GM21737 (cell line): ENCODE data around the gene CNST.
"Not testable (repeated sequence)": the region's sequence is repeated elsewhere in the genome, so short reads cannot be mapped to it uniquely, and the experiment has no call there.

Experiments used
- ATAC-seq: cut with Tn5 transposase; IDR thresholded peaks from one replicate; pipeline ENCODE4 v1.9.1; 2021; ENCODE audit warnings: mild to moderate bottlenecking, moderate library complexity; ENCODE audit not compliant: unreplicated experiment

Gene CNST

DNA sequence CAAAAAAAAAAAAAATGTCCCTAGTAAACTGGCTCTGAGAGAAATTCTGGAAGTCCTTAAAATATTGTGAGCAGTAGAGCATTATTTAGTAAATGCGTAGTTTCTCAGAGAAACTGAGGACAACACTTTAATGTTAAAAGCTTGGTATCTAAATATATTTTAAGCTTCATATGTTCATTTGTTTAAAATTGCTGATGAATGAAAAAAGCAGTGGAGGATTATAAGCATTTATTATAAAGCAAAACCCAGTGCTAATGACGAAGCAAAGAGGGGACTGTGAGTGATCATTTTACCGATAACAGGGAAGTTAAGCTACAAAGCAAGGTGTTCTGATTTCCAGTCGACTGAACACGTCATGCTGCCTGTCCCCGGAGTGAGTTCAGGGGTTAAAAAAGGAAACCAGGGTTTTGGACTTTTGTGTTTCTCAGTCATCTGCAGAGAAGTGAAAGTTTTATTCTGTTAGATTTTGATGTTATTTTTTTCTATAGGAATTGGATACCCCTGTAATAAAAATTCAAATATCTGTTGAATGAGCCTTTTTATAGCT, 93.4 kb downstream of the CNST start:
- ATAC-seq, result no peak

DNA sequence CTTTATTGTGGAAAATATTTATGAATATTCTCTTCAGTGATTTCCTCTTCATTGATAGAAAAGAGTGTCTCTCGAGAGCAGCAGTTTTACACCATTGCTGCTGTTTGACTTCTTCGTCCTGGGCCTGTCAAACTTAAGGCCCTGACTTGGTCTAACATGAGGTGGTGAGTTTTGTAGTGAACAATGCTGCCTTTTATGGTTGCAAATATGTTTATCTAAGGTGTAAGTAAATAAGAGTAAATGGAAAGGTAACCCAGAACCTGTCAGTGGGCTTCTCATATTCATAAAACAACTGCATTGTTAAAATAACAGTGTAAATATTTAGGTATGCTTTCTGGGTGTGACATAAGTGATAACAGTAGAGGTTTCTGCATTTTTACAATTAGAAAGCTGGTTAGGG, 95.2 kb downstream of the CNST start:
- ATAC-seq, result no peak

DNA sequence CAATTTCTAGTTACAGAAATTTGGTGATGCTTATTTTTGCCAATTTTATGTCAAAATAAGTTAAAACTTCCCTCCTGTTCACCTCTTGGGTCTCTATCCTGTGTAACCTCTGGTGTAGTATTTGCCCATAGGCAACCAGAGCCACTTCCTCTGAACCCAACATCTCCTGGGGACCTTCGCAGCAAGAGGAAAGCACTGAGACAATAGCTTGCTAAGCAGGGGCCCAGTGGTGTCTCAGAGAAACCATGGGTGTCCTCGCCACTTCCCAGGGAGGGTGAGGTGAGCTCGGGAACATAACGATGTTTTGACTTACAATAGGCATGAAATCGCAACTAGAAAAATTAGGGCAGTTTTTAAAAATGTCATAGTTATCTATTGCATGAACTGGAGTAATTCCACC, 101.5 kb downstream of the CNST start:
- no peak for ATAC-seq

DNA sequence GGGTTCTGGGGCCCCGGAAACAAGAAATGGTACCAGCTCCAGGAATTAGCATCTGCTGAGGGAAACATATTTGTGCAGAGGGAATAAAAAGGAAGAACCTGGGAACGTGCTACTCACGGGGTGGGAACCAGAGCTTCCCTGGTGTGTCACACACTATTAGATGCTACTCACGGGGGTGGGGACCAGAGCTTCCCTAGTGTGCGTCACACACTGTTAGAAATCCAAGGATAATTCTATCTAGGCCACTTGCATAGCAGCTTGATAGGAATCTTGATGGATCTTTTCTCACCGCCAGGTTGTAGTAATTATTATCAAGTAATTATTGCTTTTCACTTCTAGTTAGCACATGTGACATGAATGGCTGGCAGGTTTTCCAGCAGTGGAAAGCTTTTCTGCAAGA, 103.4 kb downstream of the CNST start:
- ATAC-seq, result no peak

DNA sequence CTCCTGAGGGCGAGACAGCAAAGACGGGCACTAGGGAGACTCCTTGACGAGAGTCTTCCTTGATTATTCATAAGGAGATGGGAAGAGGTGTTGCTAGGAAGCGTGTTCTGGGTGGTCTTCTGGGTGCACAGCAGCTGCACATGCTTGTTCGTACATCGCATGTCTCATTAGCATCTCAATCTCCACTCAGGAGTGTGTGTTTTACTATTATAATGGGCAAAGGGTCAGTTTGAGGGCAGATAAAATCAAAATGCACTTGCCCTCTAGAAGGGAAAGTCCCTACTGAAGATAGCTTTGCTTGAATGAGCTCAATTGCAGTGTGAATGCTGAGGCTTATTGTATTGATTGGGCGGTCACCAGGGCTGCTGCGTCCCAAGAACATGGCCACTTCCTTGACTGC, 107.8 kb downstream of the CNST start:
- ATAC-seq, result no peak

DNA sequence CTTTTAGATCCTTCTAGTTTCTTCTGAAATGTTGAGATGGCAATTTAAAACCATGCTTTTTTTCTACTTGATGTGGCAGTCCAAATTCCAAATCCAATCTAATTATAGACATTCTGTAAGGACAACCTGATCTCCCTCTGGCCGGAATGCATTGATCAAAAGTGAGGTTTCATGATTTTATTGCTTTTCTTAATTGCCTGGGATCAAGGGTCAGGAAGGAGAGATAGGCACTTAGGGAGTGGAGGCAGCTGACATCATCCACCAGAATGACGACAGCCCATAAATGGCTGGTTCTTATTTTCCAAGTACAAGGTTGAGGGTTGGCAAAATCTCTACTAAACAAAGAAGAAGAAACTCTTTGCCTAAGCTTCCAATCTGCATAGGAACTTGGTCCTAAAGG, 111.6 kb downstream of the CNST start:
- no peak for ATAC-seq

DNA sequence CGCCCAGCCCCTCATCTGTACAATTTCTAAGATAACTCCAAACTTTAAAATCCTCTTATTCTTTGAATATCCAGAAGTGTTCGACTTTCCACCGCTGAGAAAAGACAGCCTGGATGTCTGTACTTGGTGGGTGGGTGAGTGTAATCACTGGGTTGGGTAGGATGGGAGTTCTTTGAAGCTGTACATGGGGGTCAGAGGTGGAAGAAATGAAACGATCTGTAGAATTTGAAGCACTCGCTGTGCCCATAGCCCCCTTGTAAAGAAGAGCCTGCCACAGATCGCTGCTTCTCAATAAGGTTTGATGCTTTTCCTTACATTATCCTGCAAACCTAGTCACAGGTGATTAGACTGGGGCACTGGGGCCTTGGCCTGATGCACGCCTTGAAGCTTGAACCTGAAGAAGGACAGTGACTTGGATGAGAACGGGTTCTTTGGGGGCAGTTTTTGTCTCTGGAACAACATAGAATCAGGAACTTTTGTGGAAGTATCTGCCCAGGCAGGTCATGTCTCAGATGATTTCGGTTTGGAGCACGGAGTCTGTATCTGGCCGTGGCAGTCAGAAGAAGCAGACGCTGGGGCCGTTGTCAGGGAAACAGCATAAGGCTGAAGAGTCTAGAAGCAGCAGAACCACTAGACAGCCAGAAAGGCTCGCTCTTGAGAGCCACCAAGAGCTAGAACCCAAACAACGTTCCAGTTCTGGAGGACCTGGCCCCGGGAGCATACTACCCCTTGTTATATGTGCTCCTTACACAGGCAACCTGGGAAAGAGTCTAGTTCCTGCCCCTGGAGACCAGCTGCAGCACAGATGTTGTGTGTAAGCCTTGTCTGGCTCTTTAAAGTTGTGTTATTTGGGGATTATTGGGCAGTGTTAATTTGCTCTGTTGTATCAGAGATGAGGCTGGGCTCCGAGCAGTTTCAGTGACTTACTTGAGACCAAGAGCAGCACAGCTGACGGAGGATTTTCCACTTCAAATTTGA, 112.8 kb downstream of the CNST start:
- no peak for ATAC-seq

DNA sequence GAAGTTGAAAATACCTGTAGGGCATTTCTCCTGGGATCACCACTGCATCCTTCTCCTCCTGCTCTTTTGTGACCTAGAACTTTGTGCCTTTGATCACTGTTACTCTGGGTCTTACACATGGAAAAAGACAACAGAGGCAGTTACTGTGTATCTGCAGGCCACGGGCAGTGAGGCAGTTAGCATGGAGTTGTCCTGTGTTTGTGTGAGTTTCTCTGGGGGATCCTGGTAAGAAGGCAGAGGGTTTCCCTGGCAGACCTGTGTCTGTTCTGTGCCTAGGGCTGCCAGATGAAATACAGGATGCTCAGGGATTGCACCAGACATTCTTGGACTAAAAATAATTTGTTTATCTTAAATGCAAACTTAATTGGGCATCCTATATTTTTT, 113.5 kb downstream of the CNST start:
- ATAC-seq, result no peak

DNA sequence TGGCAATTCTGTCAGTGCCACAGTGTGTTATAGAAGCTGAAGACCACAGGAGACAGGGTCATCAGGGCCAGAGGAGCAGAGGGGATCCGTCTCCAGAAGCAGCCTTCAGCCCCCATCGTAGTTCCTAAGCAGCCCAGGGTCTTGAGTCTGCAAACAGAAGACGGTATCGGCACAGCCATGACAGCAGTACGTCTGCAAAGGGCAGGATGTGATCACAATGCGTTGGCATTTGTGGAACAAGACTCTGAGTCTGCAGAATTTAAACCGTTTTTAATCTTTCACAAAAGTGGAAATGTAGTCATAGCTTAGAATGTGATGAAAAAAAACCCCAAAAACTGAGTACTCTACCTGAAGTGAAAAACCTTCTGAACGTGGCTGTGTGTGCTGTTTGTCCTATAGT, 113.9 kb downstream of the CNST start:
- ATAC-seq, result no peak

DNA sequence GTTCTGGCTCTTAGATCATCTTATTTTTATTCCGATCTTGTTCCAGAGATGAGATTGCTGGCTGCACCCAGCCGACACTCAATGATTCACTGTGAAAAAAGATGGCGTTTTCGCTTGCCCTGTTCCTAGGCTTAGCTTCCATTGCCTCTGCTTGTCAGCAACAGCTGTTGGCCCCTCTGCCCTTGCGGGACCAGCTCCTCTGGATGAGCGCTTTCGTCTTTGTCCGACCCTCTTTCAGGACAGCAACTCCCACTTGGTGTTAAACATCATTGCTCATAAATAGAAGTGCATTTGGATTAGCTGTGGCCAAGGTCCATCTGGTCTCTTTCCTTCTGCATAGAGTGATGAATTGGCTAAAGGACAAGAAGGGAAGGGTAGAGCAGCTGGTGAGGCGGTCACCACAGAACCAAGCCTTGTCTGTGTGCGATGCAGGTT, 114.5 kb downstream of the CNST start:
- no peak for ATAC-seq

DNA sequence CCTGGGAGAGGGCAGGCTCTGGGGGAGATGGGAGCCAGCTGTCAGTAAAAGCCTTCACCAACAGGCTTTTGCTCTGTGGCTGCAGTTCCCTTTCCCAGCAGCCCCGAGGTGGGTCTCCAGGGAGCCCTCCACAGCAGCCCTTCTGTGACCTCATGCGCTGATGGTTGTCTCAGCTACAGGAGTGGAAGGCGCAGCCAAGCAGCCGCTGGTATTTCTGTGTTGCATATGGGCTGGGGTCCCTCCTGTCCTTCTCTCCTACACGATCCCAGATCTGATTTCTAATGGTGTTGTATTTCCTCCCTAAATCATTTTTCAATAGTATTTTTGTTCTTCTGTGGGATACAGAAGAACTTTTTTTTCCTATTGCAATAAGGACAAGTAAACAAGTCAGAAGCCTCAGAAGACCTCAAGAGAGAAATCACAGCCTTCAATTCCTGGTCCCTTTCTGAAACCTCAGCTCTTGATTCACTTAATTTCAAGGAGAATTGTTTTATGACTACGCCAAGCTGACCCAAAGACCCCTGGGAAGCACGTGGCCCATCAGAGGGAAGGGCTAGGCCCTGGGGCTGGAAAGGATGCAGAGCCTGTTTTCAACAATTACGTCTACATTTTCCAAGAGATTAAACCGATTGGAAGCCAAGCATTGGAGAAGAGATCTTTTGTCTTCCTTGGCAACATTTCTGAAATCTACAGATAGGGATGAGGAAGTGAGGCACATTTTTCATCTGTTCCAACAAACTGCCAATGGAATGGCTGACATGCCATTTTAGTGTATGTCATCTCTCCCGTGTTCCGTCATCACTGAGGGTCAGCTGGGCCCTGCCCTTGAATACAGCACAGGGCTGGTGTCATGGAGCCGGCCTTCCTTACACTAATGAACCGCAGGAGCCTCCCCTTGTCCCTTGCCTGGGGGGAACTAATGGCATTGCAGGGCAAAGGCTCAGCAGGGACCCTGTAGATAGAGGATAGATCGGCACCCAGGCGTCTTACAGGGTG, 115.9 kb downstream of the CNST start:
- no peak for ATAC-seq

DNA sequence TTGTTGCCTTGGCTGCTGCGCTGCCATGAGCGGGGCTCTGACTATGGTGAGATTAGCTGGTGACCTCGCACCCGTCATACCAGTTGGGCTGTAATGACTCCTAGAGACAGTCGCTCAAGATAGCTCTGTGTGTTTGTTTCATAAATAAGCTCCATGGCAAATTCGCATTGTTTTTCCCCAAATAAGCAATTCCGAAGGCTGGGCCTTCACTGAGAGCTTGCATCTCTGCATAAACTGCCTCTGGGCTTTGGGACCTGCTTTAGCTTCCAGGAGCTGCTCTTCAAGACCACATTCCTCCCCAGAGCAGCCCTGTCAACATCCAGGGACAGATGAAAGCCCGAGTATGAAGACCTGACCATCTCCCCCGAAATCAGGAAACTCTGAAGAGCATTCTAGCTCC, 117.3 kb downstream of the CNST start:
- ATAC-seq, result no peak

DNA sequence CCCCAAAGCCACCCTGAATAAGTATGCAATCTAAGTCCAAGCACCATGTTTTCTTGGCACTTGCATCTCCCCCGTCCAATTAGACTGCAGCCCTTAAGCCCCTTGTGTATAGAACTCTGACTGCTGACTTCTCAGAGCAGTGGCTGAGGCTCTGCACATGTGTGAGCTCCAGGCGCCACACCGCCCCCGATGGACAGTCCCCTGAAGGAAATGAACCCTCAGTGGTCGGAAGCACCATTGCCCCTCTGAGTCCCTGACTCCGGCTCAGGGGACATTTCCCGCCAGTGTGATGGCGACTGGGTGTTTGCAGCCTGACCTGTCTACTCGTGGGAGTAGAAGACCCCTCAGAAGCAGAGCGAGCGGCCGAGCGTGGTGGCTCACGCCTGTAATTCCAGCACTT, 120.7 kb downstream of the CNST start:
- ATAC-seq, result no peak

DNA sequence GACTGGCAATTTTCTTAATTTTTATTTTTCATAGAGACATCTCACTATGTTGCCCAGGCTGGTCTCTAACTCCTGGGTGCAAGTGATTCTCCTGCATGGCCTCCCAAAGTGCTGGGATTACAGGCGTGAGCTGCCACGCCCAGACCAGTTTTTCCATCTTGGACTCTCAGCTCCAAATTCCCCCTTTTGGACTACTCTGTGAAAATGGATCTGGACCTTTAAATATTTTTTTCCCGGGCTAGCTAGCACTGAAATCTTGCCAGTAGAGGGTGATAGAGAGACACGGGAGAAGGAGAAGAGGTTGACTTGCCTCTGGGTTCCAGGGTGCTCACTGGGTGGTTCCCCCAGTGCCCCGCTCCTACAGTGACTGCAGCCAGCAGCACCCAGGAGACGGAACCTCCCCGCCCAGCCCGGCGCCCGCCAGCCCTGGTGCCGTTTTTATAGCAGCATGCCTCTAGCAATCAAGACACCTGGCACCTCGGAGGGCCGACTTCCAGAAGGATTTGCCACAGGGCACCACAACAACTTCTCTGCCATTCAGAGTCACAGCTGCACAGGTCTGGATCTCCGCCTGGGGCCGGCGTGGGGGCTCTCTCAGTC, 123.3 kb downstream of the CNST start:
- ATAC-seq, result peak; percentile 96

DNA sequence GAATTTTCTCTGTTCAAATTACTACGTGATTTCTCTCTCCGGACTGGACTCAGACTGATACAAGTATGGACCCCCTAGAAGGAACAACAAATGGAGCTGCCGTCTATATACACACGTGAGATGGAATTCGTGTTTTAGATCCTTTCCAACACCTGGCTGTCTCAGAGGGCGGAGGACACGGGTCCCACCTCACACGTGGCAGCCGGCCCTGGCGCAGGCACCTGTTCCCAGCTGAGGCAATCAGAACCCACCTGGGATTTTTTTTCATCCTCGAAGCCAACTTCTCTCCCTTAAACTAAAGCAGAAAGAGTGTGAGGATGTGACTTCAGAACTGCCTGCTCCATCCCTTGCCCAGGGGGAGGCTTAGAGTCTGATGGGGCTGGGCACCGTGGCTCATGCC, 123.8 kb downstream of the CNST start:
- no peak for ATAC-seq

DNA sequence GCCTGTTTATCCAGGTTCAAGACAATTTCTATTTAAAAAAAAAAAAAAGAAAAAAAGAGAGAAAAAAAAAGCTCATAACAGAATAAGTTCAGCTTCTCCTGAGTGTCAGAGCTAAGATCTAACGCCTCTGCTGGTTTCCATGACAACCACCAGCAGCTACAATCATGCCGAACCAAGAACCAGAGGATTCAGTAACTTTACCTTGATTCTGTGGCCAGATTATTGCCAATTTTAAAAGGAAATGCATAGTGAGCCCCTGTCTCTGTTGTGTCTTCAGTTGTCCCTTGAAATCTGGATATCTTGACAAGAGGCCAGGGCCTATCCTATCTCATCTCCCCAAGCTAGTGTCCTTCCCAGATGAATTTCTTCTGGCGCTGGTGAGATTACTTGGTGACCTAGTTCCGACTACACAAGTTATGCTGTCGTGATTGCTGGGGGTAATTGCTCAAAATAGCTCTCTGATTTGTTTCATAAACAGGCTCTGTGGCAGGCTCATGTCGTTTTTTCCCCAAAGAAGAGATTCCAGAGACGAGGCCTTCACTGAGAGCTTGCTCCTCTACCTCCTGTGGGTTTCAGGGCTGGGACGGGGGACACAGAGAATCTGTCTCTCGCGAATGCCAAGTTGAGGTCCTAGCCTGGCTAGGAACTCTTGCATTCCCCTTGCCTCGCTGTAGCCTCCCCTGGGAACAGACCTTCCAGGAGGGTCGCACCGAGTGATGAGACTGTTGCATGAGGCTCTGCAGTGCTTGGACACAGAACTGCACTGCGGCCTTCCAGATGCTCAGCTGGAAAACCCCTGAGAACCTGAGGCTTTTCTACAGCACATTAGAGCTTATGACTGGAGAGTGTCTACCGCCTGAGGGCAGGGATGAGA, 125.6 kb downstream of the CNST start:
- no peak for ATAC-seq

DNA sequence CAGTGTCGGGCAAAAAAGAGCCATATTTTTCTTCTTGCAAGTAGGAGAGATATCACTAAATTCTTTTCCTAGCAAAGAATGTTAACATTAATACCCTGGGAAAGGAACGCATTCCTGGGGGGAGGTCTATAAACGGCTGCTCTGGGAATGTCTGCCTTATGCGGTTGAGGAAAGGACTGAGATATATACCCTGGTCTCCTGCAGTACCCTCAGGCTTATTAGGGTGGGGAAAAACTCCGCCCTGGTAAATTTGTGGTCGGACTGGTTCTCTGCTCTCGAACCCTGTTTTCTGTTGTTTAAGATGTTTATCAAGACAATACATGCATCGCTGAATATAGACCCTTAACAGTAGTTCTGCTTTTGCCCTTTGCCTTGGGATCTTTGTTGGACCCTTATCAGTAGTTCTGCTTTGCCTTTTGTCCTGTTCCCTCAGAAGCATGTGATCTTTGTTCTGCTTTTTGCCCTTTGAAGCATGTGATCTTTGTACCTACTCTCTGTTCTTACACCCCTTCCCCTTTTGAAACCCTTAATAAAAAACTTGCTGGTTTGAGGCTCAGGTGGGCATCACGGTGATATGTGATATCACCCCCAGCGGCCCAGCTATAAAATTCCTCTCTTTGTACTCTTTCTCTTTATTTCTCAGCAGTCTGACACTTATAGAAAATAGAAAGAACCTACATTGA, 128.1 kb downstream of the CNST start:
- not testable (repeated sequence) for ATAC-seq

DNA sequence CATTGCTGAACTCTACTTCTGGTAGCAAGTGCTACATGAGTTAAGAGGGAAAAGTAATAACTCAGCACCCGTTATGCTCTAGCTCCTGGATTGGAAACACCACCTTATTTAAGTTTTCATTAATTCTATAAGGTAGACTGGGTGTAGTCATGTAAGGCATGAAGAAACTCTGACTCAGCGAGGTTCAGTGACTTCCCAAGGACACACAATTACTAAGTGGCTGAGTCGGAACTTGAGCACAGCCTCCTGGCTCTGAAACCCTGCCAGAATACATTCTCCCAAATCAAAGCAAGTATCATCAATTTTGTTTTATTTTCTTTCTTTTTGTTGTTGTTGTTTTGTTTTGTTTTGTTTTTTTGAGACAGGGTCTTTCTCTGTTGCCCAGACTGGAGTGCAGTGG, 128.9 kb downstream of the CNST start:
- no peak for ATAC-seq

DNA sequence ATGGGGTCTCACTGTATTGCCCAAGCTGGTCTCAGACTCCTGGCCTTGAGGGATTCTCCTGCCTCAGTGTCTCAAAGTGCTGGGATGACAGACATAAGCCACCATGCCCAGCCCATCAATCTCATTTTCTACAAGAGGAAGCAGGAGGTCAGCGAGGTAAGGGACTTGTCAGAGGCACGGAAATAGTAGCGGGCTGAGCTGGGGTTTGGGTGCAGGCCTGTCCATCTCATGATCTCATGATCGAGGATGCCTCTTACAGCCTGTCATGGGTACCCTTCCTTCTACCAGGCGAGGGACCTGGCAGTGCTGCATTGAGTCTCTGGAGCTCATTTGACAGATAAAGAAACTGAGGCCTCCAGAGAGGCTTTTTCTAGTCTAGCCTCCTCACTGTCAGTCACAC, 129.4 kb downstream of the CNST start:
- ATAC-seq, result no peak
